CD4-positive, alpha-beta T cell treated with Interleukin-2 at 100 ng/mL for 4 hours (primary cell): Measurements from ENCODE around the gene COLQ.

Source experiments
- DNase-seq: peaks from one replicate; pipeline ENCODE4 v3.0.0-alpha.2; 2020; ENCODE audit warnings: low spot score

COLQ gene

GRCh38 chr3:15520185-15520584, 1.3 kb downstream of the COLQ start:
- DNase-seq: peak; percentile 60

GRCh38 chr3:15519096-15519495, 2.4 kb downstream of the COLQ start:
- DNase-seq: no peak

DNA sequence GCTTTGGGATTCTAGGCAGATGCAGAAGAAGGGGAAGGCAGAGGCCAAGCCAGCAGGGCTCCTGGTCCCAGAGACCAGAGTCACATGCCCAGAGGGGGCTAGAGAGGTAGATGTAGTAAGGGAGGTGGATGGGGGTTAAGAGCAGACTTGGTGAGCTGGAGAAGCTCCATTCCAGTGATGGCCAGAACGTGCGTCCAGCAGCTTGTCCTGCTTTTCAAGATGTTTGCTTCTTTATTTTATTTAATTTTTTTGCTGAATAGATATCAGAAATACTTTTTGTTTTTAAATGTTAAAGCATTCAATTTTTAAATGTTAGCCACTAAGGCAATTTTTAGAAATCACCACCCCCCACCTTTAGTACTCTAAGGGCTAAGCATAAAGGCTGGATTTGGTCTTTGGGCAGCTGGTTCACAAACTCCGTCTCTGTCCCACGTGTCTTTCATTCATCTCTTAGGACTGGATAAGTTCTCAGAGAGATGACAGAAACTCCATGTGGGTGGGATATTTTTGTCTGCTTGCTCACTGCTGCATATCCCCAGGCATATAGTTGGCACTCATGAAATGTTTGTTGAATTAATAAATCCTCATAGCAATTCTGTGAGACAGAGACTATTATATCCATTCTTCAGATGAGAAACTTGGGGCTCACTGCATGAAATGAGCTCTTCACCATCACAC, 6.7 kb downstream of the COLQ start:
- DNase-seq: no peak

DNA sequence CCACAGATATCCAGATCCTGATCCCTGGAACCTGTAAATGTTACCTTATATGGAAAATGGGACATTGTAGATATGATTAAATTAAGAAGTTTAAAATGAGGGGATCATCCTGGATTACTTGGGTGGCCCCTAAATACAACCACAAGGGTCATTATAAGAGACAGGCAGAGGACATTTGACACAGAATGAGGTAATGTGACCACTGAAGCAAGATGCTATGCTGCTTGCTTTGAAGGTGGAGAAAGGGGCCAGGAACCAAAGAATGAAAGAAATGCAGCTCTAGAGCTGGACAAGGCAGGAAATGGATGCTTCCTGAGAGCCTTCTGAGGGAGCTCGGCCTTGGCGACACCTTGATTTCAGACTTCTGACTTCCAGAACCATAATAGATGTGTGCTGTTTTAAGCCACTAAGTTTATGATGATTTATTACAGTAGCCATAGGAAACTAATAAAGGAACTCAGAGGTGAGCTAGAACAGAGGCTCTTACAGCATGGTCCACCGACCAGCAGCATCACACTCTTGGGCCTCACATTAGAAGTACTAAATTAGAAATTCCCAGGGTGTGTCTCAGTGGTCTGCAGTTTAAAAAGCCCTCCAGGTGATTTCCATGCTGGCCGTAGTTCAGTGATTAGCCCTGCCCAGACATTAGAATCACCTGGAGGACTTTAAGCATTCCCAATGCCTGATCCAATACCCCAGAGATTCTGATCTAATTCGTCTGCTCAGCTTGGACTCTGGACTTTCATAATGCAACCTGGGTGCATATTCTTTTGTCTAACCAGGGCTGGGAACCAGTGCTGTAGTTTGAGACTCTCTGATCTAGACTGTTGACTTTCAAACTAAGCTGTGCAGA, 7.5 kb downstream of the COLQ start:
- DNase-seq: no peak

GRCh38 chr3:15513116-15513515, 8.4 kb downstream of the COLQ start:
- DNase-seq: no peak

GRCh38 chr3:15512166-15512565, 9.3 kb downstream of the COLQ start:
- DNase-seq: no peak

DNA sequence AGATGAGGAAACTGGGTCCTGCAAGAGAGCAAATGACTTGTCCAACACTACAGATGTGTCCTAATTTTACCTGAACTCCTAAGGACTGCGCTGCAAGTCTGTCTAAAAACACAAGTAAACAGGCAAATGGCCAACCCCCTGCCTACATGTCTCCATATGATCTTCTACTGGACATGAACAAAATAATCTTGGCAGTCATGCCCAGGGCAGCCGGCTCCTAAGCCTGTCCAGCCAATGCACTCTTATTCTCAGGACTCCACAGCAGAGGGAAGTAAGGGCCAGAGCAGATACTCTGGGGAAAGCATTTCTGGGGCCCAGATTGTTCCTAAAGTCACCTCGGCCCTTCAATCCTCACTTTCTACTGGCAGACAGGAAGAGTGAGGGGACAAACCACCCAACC, 10.3 kb downstream of the COLQ start:
- no peak for DNase-seq

DNA sequence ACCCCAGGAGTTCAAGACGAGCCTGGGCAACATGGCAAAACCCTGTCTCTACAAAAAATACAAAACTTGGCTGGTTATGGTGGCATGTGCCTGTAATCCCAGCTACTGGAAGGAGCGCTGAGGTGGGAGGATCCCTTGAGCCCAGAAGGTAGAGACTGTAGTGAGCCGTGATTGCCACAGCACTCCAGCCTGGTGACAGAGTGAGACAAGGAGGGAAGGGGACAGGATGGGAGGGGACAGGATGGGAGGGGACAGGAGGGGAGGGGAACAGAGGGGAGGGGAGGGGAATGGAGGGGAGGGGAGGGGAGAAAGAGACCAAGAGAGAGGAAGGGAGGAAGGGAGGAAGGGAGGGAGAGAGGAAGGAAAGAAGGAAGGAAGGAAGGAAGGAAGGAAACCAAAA, 11.0 kb downstream of the COLQ start:
- DNase-seq: no peak

GRCh38 chr3:15506571-15506970, 14.9 kb downstream of the COLQ start:
- DNase-seq: no peak

- no peak for DNase-seq
Observed at GRCh38 chr3:15505479-15506165, 15.9 kb downstream of the COLQ start.

GRCh38 chr3:15502616-15503015, 18.9 kb downstream of the COLQ start:
- DNase-seq: no peak

GRCh38 chr3:15501126-15501525, 20.4 kb downstream of the COLQ start:
- DNase-seq: no peak

GRCh38 chr3:15500107-15500724, 21.3 kb downstream of the COLQ start:
- DNase-seq: peak; percentile 12

DNA sequence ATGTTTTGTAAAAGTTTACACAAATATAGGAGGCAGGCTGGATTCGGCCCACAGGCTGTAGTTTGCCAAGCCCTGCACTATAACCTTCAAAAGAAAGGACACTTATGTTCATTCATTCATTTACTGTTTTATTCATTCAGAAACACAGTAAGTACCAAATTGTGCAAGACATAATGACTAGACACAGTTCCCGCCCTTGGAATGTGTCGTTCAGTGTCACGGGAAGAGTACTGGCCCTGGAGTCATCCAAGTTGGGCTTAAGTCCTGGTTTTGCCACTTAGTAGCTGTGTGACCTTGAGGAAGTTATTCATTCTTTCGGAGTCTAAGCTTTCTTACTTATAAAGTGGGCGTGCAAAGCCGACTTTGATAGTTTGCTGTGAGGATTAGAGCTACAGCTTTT, 22.0 kb downstream of the COLQ start:
- no peak for DNase-seq

DNA sequence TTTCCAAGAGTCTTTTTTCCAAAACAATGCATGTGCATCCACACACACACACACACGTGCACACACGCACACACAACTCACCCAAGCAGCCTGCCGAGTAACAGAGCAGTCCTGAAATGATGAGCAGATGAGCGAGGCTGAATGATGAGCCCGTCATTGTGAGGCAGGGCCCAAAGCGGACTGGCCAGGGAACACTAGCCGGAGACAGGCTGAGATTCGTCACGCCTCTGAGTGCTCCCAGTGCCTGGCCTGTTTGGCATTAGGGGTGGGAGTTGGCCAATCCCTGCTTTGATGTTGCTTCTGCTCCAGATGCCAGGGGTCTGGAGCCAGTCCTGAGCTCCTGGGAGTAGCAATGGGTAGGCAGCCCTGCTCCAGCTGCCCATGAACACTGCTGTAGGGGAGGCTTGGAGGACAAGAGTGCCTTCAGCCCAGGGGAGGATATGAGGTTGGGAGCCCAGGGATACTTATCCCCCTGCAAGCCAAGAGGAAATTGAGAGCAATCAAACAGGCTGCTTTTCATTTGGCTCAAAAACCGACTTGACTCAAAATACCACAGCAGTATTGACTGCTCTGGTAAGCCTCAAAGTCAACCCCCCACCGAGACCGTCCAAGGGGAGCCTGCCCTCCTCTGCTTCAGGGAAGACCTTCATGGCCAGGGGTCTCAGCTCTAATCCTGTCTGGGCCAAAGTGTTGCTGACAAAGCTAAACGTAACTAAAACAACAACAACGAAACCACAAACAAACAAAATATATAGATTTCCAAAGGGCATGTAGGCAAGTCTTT, 22.9 kb downstream of the COLQ start:
- no peak for DNase-seq

GRCh38 chr3:15497964-15498363, 23.5 kb downstream of the COLQ start:
- DNase-seq: no peak

- DNase-seq: no peak
Observed at GRCh38 chr3:15496341-15496664, 25.2 kb downstream of the COLQ start.

DNA sequence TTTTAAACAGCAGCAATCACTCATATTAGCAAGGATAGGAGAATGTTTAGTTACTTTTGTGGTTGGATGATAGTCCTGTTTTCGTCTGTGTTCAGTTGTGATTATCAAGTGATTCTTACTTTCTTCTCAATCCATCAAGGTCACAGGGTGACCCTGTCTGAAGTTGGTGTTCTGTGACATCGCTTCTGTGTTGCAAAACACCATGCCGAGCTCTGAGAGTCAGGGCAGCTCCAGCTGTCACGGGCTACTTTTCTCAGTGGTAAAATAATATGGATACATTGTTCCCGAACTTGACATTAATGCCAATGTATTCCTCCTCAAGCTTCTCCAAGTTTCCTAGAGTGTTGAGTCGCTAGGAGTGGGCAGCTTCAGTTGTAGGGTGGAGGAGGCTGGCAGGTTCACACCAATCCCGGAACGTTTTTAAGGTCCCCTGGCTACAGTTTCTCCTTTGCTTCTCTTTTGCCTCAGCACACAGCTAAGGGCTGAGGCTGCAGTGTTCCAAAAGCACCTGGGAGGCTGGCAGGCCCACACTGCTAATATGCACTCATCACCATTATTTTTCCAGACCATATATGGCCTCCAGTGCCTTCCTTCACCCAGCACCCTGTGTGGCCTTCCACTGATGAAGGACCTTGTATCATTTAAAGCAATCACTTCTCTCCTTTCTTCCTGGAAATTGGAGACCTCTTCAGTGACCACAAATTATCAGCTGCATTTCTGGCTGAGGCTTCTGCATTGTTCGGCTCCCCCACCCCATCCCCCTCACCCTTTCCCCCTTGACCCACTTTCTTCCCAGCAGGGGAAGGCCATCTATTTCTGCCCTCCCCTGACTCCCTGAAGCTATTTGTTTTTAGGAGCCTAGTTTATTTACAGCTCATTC, 25.8 kb downstream of the COLQ start:
- no peak for DNase-seq

- DNase-seq: no peak
Observed at GRCh38 chr3:15493436-15493835, 28.1 kb downstream of the COLQ start.

- DNase-seq: no peak
Observed at GRCh38 chr3:15492847-15493360, 28.6 kb downstream of the COLQ start.

- no peak for DNase-seq
Observed at GRCh38 chr3:15491143-15491542, 30.4 kb downstream of the COLQ start.
